Spinal cord (tissue), 10 donors: ENCODE data around the gene GNB2. TPM values are rescaled to one million over a fixed set of nuclear protein-coding genes. Genes with fewer than 3 reads are reported as not detected.
"Not testable (repeated sequence)": the region's sequence is repeated elsewhere in the genome, so short reads cannot be mapped to it uniquely, and the experiment has no call there.

Experiments
- DNase-seq, 6 donors: peaks; one replicate each; pipeline versions ENCODE4 v3.0.0 to v3.0.0-alpha.2; 2013 to 2015; ENCODE audit warnings: low spot score in 6 of 6, low read depth in 4 of 6
- H3K27ac ChIP-seq: one replicate; pipeline ENCODE4 v1.5.1; 2013; ENCODE audit warnings: low read depth, low read length, control low read depth
- H3K27me3 ChIP-seq: one replicate; pipeline ENCODE4 v1.6.1; 2013; ENCODE audit warnings: low read length; ENCODE audit not compliant: control insufficient read depth, insufficient read depth
- H3K36me3 ChIP-seq: one replicate; pipeline ENCODE4 v1.6.1; 2013; ENCODE audit warnings: low read length; ENCODE audit not compliant: control insufficient read depth, insufficient read depth
- H3K4me1 ChIP-seq: one replicate; pipeline ENCODE4 v1.6.1; 2013; ENCODE audit warnings: low read length; ENCODE audit not compliant: control insufficient read depth, insufficient read depth
- H3K4me3 ChIP-seq: one replicate; pipeline ENCODE4 v1.5.1; 2013; ENCODE audit warnings: low read depth, low read length, control low read depth
- H3K9me3 ChIP-seq: one replicate; pipeline ENCODE4 v1.6.1; 2013; ENCODE audit warnings: low read length; ENCODE audit not compliant: control insufficient read depth, insufficient read depth
- WGBS: methylation state at CpG from one replicate; pipeline ENCODE4 v1.1.5; 2013; ENCODE audit warnings: missing lambda C conversion rate; ENCODE audit not compliant: insufficient coverage; 5-methylcytosine and 5-hydroxymethylcytosine counted together
- polyA plus RNA-seq, 2 donors: library from polyadenylated mRNA; unstranded; fragments of 120-200 nt; gene quantifications; one replicate each; pipeline ENCODE4 v1.2.1, GENCODE V29; 2013; ENCODE audit not compliant: insufficient read length in 2 of 2
- total RNA-seq, 2 donors: library from RNA; depleted of rRNA in 1 of 2; stranded (reverse); fragments of 120-200 nt in 1 of 2; fragments of >200 nt in 1 of 2; gene quantifications; one replicate each; pipeline versions ENCODE4 v1.2.3 to v1.2.4, GENCODE V29; 2013 to 2014
- donor health status: healthy.

The GNB2 gene
- total and polyA plus RNA-seq, 4 donors = 74.9 to 353 (median 215) TPM

- H3K4me3 ChIP-seq, H3K9me3 ChIP-seq, H3K27me3 ChIP-seq, H3K27ac ChIP-seq, H3K36me3 ChIP-seq, H3K4me1 ChIP-seq, DNase-seq: not testable (repeated sequence)
- 74% methylated on average over 10 of the region's 12 CpGs for WGBS
Observed at GRCh38 chr7:100662194-100662776, 11.3 kb upstream of the GNB2 start.

DNA sequence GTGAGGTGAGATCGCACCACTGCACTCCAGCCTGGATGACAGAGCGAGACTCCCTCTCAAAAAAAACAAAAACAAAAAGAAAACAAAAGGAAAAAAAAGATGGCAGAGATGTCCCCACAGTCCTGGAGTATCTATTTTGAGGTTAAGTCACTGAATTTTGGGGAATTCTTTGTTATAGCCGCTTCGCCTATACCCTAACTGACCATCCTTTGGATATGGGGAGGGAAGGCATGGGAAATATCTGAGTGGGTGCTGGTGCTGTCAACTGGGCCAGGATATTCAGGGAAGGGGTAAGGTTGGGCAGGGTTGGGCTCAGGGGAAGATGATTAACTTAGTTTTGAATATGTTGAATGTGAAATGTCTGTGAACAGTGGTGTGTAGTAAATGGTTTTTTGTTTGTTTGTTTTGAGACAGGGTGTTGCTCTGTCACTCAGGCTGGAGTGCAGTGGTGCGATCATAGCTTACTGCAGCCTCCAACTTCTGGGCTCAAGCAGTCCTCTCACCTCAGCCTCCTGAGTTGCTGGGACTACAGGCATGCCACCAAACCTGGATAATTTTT lies 8.3 kb upstream of the GNB2 start:
- no peaks in the 10 kb centered on the region for H3K36me3 ChIP-seq
- H3K4me3 ChIP-seq = no peak overlapping the region
- H3K9me3 ChIP-seq = no peaks in the 10 kb centered on the region
- DNase-seq = no peak
- 93% methylated on average over 2 of the region's 5 CpGs for WGBS
- no peaks in the 10 kb centered on the region for H3K27me3 ChIP-seq
- no peak overlapping the region for H3K27ac ChIP-seq
- H3K4me1 ChIP-seq = no peaks in the 10 kb centered on the region

DNA sequence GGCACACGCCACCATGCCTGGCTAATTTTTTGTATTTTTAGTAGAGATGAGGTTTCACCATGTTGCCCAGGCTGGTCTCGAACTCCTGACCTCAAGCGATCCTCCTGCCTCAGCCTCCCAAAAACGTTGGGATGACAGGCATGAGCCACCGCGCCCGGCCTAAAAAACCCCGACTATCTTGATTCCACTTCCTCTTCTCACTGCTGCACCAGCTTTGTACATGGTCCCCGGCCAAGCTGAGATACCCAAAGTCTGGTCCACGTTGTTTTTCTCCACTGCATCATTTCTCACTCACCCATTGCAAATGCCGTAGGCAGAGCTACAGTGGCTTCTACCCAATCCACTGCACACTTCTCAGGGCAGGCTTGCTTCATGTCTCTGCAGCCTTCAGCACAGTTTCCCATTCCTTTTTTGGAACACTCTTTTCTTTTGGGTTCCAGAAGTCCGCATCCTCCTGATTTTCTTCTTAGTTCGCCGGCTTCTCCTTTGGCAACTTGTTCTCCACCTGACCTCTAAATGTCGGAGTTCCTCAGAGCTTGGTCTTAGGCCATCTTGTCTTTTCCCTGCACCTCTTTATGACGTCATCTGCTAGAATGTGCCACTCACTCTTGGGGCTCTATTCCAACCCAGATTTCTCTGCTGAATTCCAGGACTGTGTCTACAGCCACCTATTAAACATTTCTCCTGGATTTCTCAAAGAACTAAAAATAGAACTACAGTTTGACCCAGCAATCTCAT lies 6.0 kb upstream of the GNB2 start:
- WGBS = 85% methylated on average over 16 of the region's 16 CpGs
- no peaks in the 10 kb centered on the region for H3K36me3 ChIP-seq
- no peaks in the 10 kb centered on the region for H3K27me3 ChIP-seq
- H3K4me3 ChIP-seq = no peak overlapping the region
- no peaks in the 10 kb centered on the region for H3K9me3 ChIP-seq
- H3K27ac ChIP-seq = no peak overlapping the region
- no peaks in the 10 kb centered on the region for H3K4me1 ChIP-seq
- DNase-seq = no peak

DNA sequence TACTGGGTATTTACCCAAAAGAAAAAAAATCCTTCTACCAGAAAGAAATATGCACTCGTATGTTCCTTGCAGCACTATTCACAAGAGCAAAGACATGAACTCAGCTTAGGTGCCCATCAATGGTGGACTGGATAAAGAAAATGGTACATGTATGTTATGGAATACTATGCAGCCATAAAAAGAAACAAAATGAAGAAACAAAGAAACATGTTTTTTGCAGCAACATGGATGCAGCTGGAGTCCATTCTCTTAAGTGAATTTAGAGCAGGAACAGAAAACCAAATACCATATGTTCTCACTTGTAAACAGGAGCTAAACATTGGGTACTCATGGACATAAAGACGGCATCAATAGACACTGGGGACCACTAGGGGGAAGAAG lies 5.5 kb upstream of the GNB2 start:
- Histone ChIP-seq H3K27ac (no peak overlapping the region), H3K4me3 (no peak overlapping the region), H3K4me1 (peaks cover 5% of the 10 kb centered on the region), H3K27me3 (no peaks in the 10 kb centered on the region), H3K36me3 (no peaks in the 10 kb centered on the region), H3K9me3 (no peaks in the 10 kb centered on the region)
- DNase-seq = no peak
- no CpG with 5 or more reads among the region's 2 CpGs for WGBS

DNA sequence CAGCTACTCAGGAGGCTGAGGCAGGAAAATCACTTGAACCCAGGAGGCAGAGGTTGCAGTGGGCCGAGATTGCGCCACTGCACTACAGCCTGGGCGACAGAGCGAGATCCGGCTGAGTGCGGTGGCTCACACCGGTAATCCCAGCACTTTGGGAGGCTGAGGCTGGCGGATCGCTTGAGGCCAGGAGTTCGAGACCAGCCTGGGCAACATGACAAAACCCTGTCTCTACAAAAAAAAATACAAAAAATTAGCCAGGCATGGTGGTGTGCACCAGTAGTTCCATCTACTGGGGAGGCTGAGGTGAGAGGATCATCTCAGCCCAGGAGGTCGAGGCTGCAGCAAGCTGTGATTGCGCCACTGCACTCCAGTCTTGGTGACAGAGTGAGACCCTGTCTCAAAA lies 4.4 kb upstream of the GNB2 start:
- not testable (repeated sequence) for H3K9me3 ChIP-seq, H3K27me3 ChIP-seq, H3K4me1 ChIP-seq, H3K27ac ChIP-seq, H3K4me3 ChIP-seq, DNase-seq, H3K36me3 ChIP-seq
- 98% methylated on average over 11 of the region's 12 CpGs for WGBS

GRCh38 chr7:100670074-100670473 lies 3.5 kb upstream of the GNB2 start:
- H3K4me3 ChIP-seq = no peak overlapping the region
- peaks cover 4% of the 10 kb centered on the region for H3K36me3 ChIP-seq
- H3K9me3 ChIP-seq = no peaks in the 10 kb centered on the region
- 74% methylated on average over 4 of the region's 8 CpGs for WGBS
- DNase-seq = peak in 1 of 6 donors; percentile 46
- peaks cover 14% of the 10 kb centered on the region for H3K4me1 ChIP-seq
- H3K27me3 ChIP-seq = no peaks in the 10 kb centered on the region
- no peak overlapping the region for H3K27ac ChIP-seq

GRCh38 chr7:100671353-100672327 lies 1.9 kb upstream of the GNB2 start:
- Histone ChIP-seq H3K27me3 (no peaks in the 10 kb centered on the region), H3K27ac (no peak overlapping the region), H3K36me3 (peaks cover 9% of the 10 kb centered on the region), H3K9me3 (no peaks in the 10 kb centered on the region), H3K4me1 (peaks cover 19% of the 10 kb centered on the region), H3K4me3 (no peak overlapping the region)
- DNase-seq = no peak
- WGBS = 91% methylated on average over 15 of the region's 18 CpGs

DNA sequence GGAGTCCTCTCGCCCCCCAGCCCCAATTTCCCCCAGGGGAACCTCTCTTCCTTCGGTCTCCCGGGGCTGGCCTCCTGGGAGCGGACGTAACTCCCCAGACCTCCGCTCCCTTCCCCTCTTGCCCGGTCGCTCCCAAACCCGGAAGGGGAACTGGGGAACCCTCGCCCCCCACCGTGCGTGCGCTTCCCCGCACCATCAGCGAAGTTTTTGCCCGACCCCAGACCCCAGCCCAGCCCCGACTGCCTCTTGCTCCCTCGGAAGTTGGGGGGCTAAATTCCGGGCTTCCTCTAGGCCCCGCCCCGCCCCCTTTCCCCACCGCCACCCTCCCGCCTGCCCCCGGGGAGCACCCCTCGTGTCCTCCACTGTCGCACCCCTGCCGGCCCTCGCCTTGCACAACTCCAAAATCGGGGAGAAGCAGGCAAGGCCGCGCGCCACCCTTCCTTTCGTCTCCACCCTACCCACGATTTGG lies 436 bp downstream of the GNB2 start:
- no peaks in the 10 kb centered on the region for H3K27me3 ChIP-seq
- H3K9me3 ChIP-seq = no peaks in the 10 kb centered on the region
- peak overlapping the region; percentile 97 for H3K4me3 ChIP-seq
- peak overlapping the region; percentile 93 for H3K27ac ChIP-seq
- DNase-seq = peak in 1 of 6 donors; percentile 71
- WGBS = under 1% methylated on average over 29 of the region's 34 CpGs
- H3K36me3 ChIP-seq = peaks cover 33% of the 10 kb centered on the region
- peaks cover 32% of the 10 kb centered on the region for H3K4me1 ChIP-seq

GRCh38 chr7:100674411-100675104 lies 1.0 kb downstream of the GNB2 start:
- WGBS = 0% methylated on average over 36 of the region's 43 CpGs
- Histone ChIP-seq H3K4me3 (peak overlapping the region; percentile 97), H3K4me1 (peaks cover 32% of the 10 kb centered on the region), H3K27me3 (no peaks in the 10 kb centered on the region), H3K9me3 (no peaks in the 10 kb centered on the region), H3K27ac (peak overlapping the region; percentile 93), H3K36me3 (peaks cover 39% of the 10 kb centered on the region)
- peak in 2 of 6 donors; percentile 44 to 61 for DNase-seq
